Measurements from ENCODE around the gene SH3D21. TPM values are rescaled to one million over a fixed set of nuclear protein-coding genes. Genes with fewer than 3 reads are reported as not detected.

Gene SH3D21
- total RNA-seq, 8 experiments from 2014 or later: 3.7 to 14.7 (median 7.6) TPM

GRCh38 chr1:36354486-36354885, 48.3 kb downstream of the SH3D21 start:
- no peak for ATAC-seq (replicated peaks in 6 of 8)
- in situ Hi-C loops (cut with MboI; ENCODE audit: low pct_unique_long_range_greater_than_20kb in 2 of 9, low sequenced_read_pairs in 9 of 9, unreplicated experiment in 9 of 9): no loop called here
- Histone ChIP-seq H3K4me1 (replicated peaks in 1 of 2) (peaks cover 35 to 42% of the 10 kb centered on the region in 2 donors), H3K4me3 (no peak overlapping the region), H3K27ac (peak overlapping the region in 1 of 2 donors; percentile 37)
- 50 to 100% (median 78%) methylated on average over 1 to 9 of the region's 11 CpGs; no CpG with 5 or more reads in 3 of the 10 experiments for WGBS, 10 experiments

GRCh38 chr1:36355811-36356210, 49.6 kb downstream of the SH3D21 start:
- Histone ChIP-seq H3K27ac (no peak overlapping the region), H3K4me1 (replicated peaks in 1 of 2) (peaks cover 35 to 40% of the 10 kb centered on the region in 2 donors), H3K4me3 (no peak overlapping the region)
- 27 to 100% (median 80%) methylated on average over 1 to 4 of the region's 4 CpGs; no CpG with 5 or more reads in 3 of the 10 experiments for WGBS, 10 experiments
- in situ Hi-C loops (cut with MboI; ENCODE audit: low pct_unique_long_range_greater_than_20kb in 2 of 9, low sequenced_read_pairs in 9 of 9, unreplicated experiment in 9 of 9): no loop called here
- ATAC-seq (replicated peaks in 6 of 8): no peak

GRCh38 chr1:36358514-36359084, 52.4 kb downstream of the SH3D21 start:
- no peak for ATAC-seq (replicated peaks in 6 of 8)
- WGBS, 10 experiments: 70 to 100% (median 90%) methylated on average over 3 to 12 of the region's 13 CpGs; no CpG with 5 or more reads in 2 of the 10 experiments
- no peak overlapping the region for H3K4me3 ChIP-seq
- H3K4me1 ChIP-seq (replicated peaks in 1 of 2): peaks cover 8 to 12% of the 10 kb centered on the region in 2 donors
- in situ Hi-C loops (cut with MboI; ENCODE audit: low pct_unique_long_range_greater_than_20kb in 2 of 9, low sequenced_read_pairs in 9 of 9, unreplicated experiment in 9 of 9): no loop called here
- no peak overlapping the region for H3K27ac ChIP-seq

- WGBS, 10 experiments: 89 to 100% (median 100%) methylated on average over 1 to 5 of the region's 5 CpGs; no CpG with 5 or more reads in 4 of the 10 experiments
- in situ Hi-C loops (cut with MboI; ENCODE audit: low pct_unique_long_range_greater_than_20kb in 2 of 9, low sequenced_read_pairs in 9 of 9, unreplicated experiment in 9 of 9): no loop called here
Measured at GRCh38 chr1:36359383-36359782, 53.2 kb downstream of the SH3D21 start.

GRCh38 chr1:36359911-36360550, 53.9 kb downstream of the SH3D21 start:
- in situ Hi-C loops (cut with MboI; ENCODE audit: low pct_unique_long_range_greater_than_20kb in 2 of 9, low sequenced_read_pairs in 9 of 9, unreplicated experiment in 9 of 9): no loop called here

More at GRCh38 chr1:36359383-36359782, 53.2 kb downstream of the SH3D21 start:
- no peak for ATAC-seq (replicated peaks in 6 of 8)
- peaks cover 5 to 6% of the 10 kb centered on the region in 2 donors for H3K4me1 ChIP-seq (replicated peaks in 1 of 2)
- no peak overlapping the region for H3K4me3 ChIP-seq
- H3K27ac ChIP-seq: no peak overlapping the region

GRCh38 chr1:36365381-36365780, 59.2 kb downstream of the SH3D21 start:
- Histone ChIP-seq H3K4me3 (no peak overlapping the region), H3K27ac (peak overlapping the region; percentile 66 to 80), H3K4me1 (replicated peaks in 1 of 2) (peaks cover 20 to 24% of the 10 kb centered on the region in 2 donors)
- 33 to 100% (median 88%) methylated on average over 1 of the region's 1 CpG; no CpG with 5 or more reads in 3 of the 10 experiments for WGBS, 10 experiments
- in situ Hi-C loops (cut with MboI; ENCODE audit: low pct_unique_long_range_greater_than_20kb in 2 of 9, low sequenced_read_pairs in 9 of 9, unreplicated experiment in 9 of 9): no loop called here
- peak in 2 of 8 experiments; percentile 67 to 76 for ATAC-seq (replicated peaks in 6 of 8)

More at GRCh38 chr1:36359911-36360550, 53.9 kb downstream of the SH3D21 start:
- WGBS, 10 experiments: 67 to 100% (median 95%) methylated on average over 1 to 6 of the region's 6 CpGs
- ATAC-seq (replicated peaks in 6 of 8): no peak
- no peak overlapping the region for H3K4me3 ChIP-seq
- no peak overlapping the region for H3K27ac ChIP-seq
- peaks cover under 1% of the 10 kb centered on the region in 2 donors for H3K4me1 ChIP-seq (replicated peaks in 1 of 2)

- peak overlapping the region in 1 of 5 donors; percentile 3 for H3K4me3 ChIP-seq
Measured at GRCh38 chr1:36366091-36366661, 60.0 kb downstream of the SH3D21 start.

GRCh38 chr1:36367066-36367465, 60.9 kb downstream of the SH3D21 start:
- 81 to 100% (median 100%) methylated on average over 1 to 4 of the region's 5 CpGs; no CpG with 5 or more reads in 4 of the 10 experiments for WGBS, 10 experiments
- Histone ChIP-seq H3K4me1 (replicated peaks in 1 of 2) (peaks cover 26 to 34% of the 10 kb centered on the region in 2 donors), H3K4me3 (no peak overlapping the region), H3K27ac (no peak overlapping the region)
- in situ Hi-C loops (cut with MboI; ENCODE audit: low pct_unique_long_range_greater_than_20kb in 2 of 9, low sequenced_read_pairs in 9 of 9, unreplicated experiment in 9 of 9): no loop called here
- no peak for ATAC-seq (replicated peaks in 6 of 8)

More at GRCh38 chr1:36366091-36366661, 60.0 kb downstream of the SH3D21 start:
- peaks cover 20 to 25% of the 10 kb centered on the region in 2 donors for H3K4me1 ChIP-seq (replicated peaks in 1 of 2)
- in situ Hi-C loops (cut with MboI; ENCODE audit: low pct_unique_long_range_greater_than_20kb in 2 of 9, low sequenced_read_pairs in 9 of 9, unreplicated experiment in 9 of 9): no loop called here
- H3K27ac ChIP-seq: peak overlapping the region; percentile 66 to 80
- ATAC-seq (replicated peaks in 6 of 8): peak in 5 of 8 experiments; percentile 83 to 92 (median 86)
- WGBS, 10 experiments: 11 to 87% (median 30%) methylated on average over 3 to 17 of the region's 18 CpGs; no CpG with 5 or more reads in 4 of the 10 experiments

GRCh38 chr1:36367798-36368197, 61.6 kb downstream of the SH3D21 start:
- in situ Hi-C loops (cut with MboI; ENCODE audit: low pct_unique_long_range_greater_than_20kb in 2 of 9, low sequenced_read_pairs in 9 of 9, unreplicated experiment in 9 of 9): no loop called here
- no peak for ATAC-seq (replicated peaks in 6 of 8)
- no peak overlapping the region for H3K4me3 ChIP-seq
- H3K27ac ChIP-seq: no peak overlapping the region
- H3K4me1 ChIP-seq (replicated peaks in 1 of 2): peaks cover 33 to 41% of the 10 kb centered on the region in 2 donors
- WGBS, 10 experiments: 61 to 100% (median 92%) methylated on average over 1 to 4 of the region's 4 CpGs; no CpG with 5 or more reads in 2 of the 10 experiments

- Histone ChIP-seq H3K4me1 (replicated peaks in 1 of 2) (peaks cover 48 to 54% of the 10 kb centered on the region in 2 donors), H3K27ac (no peak overlapping the region), H3K4me3 (no peak overlapping the region)
- 0 to 58% (median 44%) methylated on average over 1 to 4 of the region's 7 CpGs; no CpG with 5 or more reads in 6 of the 10 experiments for WGBS, 10 experiments
- in situ Hi-C loops (cut with MboI; ENCODE audit: low pct_unique_long_range_greater_than_20kb in 2 of 9, low sequenced_read_pairs in 9 of 9, unreplicated experiment in 9 of 9): no loop called here
- ATAC-seq (replicated peaks in 6 of 8): peak in 3 of 8 experiments; percentile 3 to 64 (median 12)
Measured at GRCh38 chr1:36369061-36369861, 63.1 kb downstream of the SH3D21 start.
